NCI-H2171 (cell line): ENCODE measurements around the gene CADPS.
A peak's percentile ranks its signal among the peaks of the same experiment; 100 is the strongest.

Experiments used
- DNase-seq: peaks from one replicate; lab custom pipeline; 2025; lab: John Stamatoyannopoulos, UW

The CADPS gene

GRCh38 chr3:62686503-62687294 is 188.5 kb downstream of the CADPS start:
- DNase-seq, result peak; percentile 63

DNA sequence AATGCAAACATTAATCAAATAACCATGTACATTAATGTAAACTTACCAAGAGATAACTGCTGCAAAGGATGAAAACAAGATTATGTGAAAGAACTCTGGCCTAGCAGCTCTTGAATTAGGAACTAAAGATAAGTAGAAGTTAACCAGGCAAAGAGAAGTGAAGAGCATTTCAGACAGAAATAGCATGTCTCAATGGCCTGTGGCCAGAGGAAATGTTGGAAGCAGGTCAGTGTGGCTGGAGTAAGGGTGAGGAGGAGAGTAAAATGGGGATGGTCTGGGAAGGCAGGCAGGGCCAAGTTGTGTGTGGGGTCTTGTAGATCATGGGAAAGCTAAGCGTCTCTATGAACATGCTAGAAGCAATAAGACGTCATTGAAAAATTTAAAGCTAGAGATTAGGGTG is 192.4 kb downstream of the CADPS start:
- DNase-seq, result no peak

- DNase-seq, result no peak
Observed at GRCh38 chr3:62679988-62680387, 195.2 kb downstream of the CADPS start.

GRCh38 chr3:62678841-62679240 is 196.4 kb downstream of the CADPS start:
- no peak for DNase-seq

- DNase-seq, result no peak
Observed at GRCh38 chr3:62677926-62678325, 197.3 kb downstream of the CADPS start.

DNA sequence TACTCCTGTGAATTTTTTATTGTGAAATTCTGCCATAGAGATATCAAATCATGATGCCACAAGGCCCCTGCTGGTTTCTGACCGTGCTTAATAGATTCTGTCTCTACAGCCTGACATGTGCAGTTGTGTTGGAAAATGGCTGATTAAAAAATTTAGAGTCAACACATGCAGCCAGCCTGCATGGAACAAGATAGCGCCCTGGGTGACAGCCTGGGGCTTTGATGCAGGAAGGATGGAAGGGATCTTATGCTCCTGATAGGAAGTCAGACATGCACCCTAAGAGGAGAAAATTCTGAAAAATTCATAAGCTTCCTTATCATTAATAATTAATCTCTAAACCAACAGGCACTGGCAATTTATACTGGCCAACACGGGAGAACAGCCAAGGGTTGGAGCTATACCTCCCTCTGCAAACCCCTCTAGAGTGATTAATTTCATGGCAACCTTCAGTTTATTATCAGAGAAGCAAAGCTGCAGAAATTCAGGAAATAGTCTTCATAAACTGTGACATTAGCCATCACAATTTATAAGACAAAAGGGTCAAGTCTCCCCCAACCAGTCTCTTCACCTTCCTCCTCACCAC is 198.4 kb downstream of the CADPS start:
- no peak for DNase-seq

GRCh38 chr3:62675492-62675891 is 199.7 kb downstream of the CADPS start:
- no peak for DNase-seq

DNA sequence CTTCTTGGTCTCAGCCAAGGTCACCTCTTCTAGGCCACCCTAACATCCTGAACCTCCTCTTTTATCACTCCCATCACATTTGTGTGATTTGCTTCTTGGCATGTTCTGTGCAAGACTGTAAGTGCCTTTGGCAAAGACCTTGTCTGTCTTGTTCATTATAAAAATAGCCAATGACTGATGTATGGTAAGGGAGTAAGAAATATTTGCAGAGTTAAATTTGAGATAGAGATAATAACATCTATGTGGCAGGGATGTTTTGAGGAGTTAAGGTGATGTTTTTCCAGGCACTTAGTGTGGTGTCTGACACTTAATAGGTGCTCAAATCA is 202.3 kb downstream of the CADPS start:
- DNase-seq, result no peak

DNA sequence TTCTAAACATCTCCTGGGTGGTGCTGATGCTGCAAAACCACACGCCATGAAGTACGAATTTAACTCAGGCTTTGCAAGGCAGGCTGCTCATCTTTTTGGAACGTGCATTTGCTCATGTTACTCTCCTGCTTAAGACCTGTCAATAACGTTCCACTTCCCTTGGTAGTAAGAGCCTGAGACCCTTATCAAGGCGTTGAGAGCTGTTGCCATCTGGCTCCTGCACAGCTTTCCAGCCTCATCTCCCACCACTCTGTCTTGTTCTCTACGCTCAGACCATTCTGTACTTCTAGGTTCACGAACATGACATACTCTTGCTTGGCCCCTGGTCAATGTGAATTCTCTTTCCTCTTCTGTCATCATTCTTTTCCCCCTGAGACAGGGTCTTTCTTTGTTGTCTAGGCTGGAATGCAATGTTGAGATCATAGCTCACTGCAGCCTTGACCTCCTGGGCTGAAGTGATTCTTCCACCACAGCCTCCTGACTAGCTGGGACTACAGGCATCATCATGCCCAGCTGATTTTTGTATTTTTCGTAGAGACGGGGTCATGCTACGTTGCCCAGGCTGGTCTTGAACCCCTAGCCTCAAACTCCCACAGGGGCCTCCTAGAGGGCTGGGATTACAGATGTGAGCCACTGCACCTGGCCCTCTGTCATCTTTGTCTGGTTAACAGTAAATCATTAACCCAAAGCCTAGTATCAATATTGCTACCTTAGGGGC is 202.8 kb downstream of the CADPS start:
- peak; percentile 10 for DNase-seq

DNA sequence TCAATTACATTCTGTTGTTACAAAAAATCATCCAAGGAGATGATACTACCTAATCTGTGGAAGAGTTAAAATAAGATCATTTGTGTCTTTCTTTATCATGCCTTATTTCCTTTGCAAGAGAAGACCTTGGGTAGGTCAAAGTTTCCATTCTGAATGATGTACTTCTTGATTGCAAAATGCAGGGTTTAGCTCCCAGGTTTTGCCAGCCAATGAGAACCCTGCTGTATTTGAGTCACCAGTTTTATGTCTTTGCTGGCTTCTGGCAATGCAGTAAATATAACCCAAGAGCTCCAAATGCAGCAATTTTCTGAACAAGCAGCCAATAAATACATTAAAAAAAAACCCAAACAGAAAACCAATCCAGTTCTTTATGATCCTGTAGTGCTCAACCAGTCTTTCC is 204.9 kb downstream of the CADPS start:
- DNase-seq, result no peak

- DNase-seq, result peak; percentile 10
Observed at GRCh38 chr3:62669161-62669560, 206.1 kb downstream of the CADPS start.

- no peak for DNase-seq
Observed at GRCh38 chr3:62667714-62668113, 207.5 kb downstream of the CADPS start.

DNA sequence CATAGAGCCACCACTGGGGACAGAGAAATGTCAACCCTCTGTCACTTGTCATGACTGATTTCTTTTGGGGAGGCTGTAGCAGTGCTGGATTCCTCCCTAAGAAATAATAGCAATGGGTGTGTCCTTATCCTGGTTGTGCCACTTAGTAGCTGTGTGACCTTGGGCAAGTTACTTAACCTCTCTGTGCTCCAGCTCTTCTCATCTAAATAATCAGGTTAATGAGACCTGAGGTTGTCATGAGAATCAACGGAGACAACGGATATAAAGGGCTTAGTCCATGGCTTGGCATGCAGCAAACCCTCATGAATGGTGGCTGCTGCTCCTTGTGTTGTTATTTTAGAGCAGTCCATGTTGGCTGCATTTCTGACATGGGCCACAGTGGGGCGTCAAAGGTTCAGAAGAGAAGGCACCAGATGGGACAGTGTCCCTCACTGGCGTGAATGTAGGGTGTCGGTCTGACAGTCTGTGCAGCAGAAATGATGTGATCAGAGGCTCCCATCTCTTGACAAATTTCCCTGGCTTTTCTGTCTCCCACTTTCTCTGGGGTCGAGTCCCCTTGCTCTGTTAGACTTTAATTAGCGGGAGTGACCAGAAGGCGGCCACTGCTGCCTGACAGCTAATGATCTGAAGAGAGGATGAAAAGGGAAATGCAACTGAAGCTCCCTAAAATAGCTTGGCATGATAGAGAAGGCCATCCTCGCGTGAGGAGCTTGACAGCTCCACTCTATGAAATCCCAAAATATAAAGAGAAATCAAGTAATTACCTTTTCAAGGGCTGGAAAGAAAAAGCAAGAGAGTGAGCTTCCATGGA is 209.4 kb downstream of the CADPS start:
- peak; percentile 26 for DNase-seq

- DNase-seq, result no peak
Observed at GRCh38 chr3:62662677-62663076, 212.5 kb downstream of the CADPS start.

- DNase-seq, result no peak
Observed at GRCh38 chr3:62659660-62660059, 215.6 kb downstream of the CADPS start.

DNA sequence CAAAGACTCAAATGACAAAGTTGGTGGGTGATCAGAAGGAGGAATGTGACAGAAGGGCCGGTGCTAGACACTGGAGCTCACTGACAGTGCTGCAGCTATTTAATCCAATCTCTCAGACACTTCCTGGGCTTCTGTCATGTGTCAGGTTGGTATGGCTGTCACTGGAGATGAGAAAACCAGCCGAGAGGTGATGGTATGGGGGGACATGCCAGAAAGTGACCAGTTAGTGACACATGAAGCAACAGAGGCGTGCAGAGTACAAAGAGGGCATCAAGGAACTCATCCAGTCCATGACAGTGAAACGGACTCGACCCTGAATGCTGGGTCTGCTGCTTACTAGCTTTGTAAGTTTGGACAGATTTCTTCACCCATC is 219.5 kb downstream of the CADPS start:
- no peak for DNase-seq

DNA sequence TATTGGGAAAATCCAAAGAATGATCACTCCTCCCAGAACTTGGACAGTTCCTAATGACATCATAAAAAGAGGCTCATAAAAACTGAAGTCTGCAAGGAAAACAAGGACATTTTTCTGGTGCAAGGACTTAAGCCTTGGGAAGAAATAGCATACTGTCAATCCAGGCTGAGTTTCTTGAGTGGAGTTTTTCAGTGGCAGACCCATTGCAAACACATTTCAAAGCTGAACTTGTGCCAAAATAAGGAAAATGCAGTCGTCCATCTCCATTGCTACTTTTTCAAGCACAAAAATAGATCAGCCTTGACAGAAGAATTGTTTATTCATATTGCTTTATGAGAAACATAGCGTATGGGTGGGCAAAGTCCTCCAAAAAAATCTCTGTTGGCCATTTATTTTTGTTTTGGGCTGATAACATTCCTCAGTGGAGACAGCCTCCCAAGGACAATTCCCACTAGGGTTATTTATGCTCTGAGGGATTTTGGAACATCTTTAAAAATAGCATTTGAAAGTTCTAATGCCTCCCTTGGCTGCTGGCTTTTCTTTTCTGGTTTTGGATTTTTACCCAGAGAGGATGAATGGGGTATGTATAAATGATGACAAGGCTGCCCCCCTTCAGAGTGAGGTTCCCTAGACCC is 220.0 kb downstream of the CADPS start:
- no peak for DNase-seq

DNA sequence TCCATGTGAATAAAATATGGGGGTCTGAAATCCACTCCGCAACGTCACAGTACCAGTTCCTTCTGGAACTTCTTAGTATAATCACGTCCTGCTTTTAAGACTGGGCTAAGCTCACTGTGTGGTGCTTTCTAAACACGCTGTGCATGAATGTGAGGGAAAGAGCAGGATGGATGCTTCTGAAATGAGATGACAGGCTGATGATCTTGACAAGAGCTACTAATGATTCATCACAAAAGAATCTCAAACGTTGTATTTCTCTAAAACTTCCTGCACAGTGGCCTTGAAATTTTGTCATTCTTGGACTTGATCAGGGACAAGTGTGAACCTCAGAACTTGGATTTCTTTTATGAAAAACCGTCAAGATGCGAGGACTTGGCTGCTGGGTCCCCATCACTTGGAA is 221.4 kb downstream of the CADPS start:
- DNase-seq, result no peak

GRCh38 chr3:62647711-62648110 is 227.5 kb downstream of the CADPS start:
- DNase-seq, result no peak

GRCh38 chr3:62644493-62644892 is 230.7 kb downstream of the CADPS start:
- no peak for DNase-seq

DNA sequence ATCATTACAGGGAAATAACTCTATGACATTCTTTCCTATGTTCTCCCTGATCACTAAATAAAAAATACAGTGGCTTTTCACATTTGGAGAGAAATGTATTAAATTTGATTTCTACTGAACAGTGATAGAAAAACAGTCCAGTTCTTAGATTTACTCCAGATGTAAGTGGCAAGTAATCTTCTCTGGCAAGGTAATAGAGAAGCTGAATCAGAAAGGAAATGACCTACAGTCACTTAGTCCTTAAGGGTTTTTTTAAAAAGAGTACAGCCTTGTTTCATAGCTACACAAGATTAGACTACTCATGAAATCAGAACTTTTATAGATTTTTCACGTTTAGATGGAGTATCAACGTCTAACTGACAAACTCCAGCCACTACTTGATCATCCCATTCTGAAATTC is 236.9 kb downstream of the CADPS start:
- no peak for DNase-seq

DNA sequence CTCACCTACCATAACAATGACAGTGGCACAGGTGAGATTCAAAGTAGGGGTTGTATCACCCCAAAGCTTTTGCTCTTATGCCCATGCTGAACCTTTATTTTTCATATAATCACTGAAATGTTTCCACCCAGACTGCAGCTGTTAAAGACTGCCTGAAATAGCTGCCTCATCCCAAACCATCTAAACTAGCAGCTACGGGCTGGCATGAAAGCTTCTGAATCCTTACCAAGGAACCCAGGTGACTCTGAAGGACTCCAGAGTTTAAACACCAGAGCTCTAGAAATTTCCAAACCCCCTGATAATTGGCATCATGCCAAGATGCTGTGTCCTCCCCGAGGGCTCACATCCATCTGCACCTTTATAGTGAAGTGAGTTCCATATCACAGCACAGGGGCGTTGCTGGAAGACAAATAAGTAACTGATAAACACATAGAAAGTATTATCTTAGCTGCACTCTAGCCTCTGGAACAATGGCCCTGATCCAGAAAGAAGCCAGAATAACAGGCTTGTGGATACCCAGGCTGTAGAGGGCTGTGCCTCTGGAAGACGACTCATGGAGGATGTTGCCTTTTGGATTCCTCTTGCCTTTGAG is 238.9 kb downstream of the CADPS start:
- no peak for DNase-seq
